HepG2 (cell line): ENCODE measurements around the gene SEC14L2. TPM values are rescaled to one million over a fixed set of nuclear protein-coding genes. Genes with fewer than 3 reads are reported as not detected.

Source experiments
- CEBPZ ChIP-seq: IDR thresholded peaks from 2 replicates; pipeline ENCODE4 v1.6.1; 2012; ENCODE audit warnings: low read length, improper control_type of control experiment
- CREM ChIP-seq, 2 experiments: sonication (generic) in 1 of 2; formaldehyde crosslinking in 1 of 2; IDR thresholded peaks; 2 replicates each; pipeline versions ENCODE4 v1.4.0 to v1.6.1; 2016 to 2020; ENCODE audit warnings: antibody characterized with exemption in 1 of 2, mild to moderate bottlenecking in 1 of 2, missing genetic modification reagents in 1 of 2
- HDAC6 ChIP-seq: fragments of 200-600 bp; sonication (generic); IDR thresholded peaks from 2 replicates; pipeline ENCODE4 v1.7.0; 2017; ENCODE audit warnings: mild to moderate bottlenecking, antibody characterized with exemption, low read length, low read depth
- IRF2 ChIP-seq: IDR thresholded peaks from 2 replicates; pipeline ENCODE4 v1.6.1; 2018; ENCODE audit warnings: missing genetic modification reagents, missing compliant biosample characterization
- MTF1 ChIP-seq: sonication (generic); formaldehyde crosslinking; IDR thresholded peaks from 2 replicates; pipeline ENCODE4 v1.5.0; 2020; ENCODE audit warnings: missing genetic modification reagents
- SKIL ChIP-seq: sonication (generic); formaldehyde crosslinking; IDR thresholded peaks from 2 replicates; pipeline ENCODE4 v1.8.0; 2022; ENCODE audit warnings: missing genetic modification reagents, mild to moderate bottlenecking, moderate library complexity, borderline replicate concordance
- SMAD1 ChIP-seq: sonication (generic); formaldehyde crosslinking; IDR thresholded peaks from 2 replicates; pipeline ENCODE4 v1.4.0; 2020; ENCODE audit warnings: missing genetic modification reagents, low read depth, mild to moderate bottlenecking, borderline replicate concordance
- ZBTB38 ChIP-seq: sonication (generic); formaldehyde crosslinking; IDR thresholded peaks from 2 replicates; pipeline ENCODE4 v1.5.1; 2020; ENCODE audit warnings: mild to moderate bottlenecking, missing genetic modification reagents
- ZNF160 ChIP-seq: sonication (generic); formaldehyde crosslinking; IDR thresholded peaks from 2 replicates; pipeline ENCODE4 v1.8.0; 2022; ENCODE audit warnings: mild to moderate bottlenecking, inconsistent platforms, missing genetic modification reagents
- ZNF17 ChIP-seq: sonication (generic); formaldehyde crosslinking; IDR thresholded peaks from 2 replicates; pipeline ENCODE4 v1.5.0; 2020; ENCODE audit warnings: mild to moderate bottlenecking, missing genetic modification reagents
- ZNF629 ChIP-seq: sonication (generic); formaldehyde crosslinking; conservative IDR thresholded peaks from 2 replicates; pipeline ENCODE4 v1.5.0; 2020; ENCODE audit warnings: missing genetic modification reagents
- ZNF687 ChIP-seq: sonication (generic); formaldehyde crosslinking; IDR thresholded peaks from 2 replicates; pipeline ENCODE4 v1.5.1; 2020; ENCODE audit warnings: mild to moderate bottlenecking, missing genetic modification reagents, moderate library complexity
- ZNF878 ChIP-seq: sonication (generic); formaldehyde crosslinking; IDR thresholded peaks from 2 replicates; pipeline ENCODE4 v1.8.1; 2023; ENCODE audit warnings: mild to moderate bottlenecking, missing genetic modification reagents, moderate library complexity
- polyA plus RNA-seq, 8 experiments: library from polyadenylated mRNA; depleted of rRNA in 3 of 8; stranded (reverse) in 7 of 8; unstranded in 1 of 8; fragments of >200 nt; fragmentation: Illumina TruSeq in 4 of 8; extraction: Trizol in 4 of 8; gene quantifications; 2 replicates each; pipeline versions ENCODE4 v1.2.1 to v1.2.3, GENCODE V29; 2011 to 2016; ENCODE audit warnings: low read depth in 4 of 8, missing spikeins in 1 of 8, mixed read lengths in 1 of 8; ENCODE audit not compliant: insufficient read depth in 1 of 8
- total RNA-seq, 5 experiments: library from RNA; depleted of rRNA; stranded (reverse); fragments of >200 nt; fragmentation: Illumina TruSeq; extraction: Trizol; gene quantifications; 2 replicates each; pipeline ENCODE4 v1.2.3, GENCODE V29; 2016; ENCODE audit warnings: low read depth in 1 of 5

Gene SEC14L2
- total and polyA plus RNA-seq, 2 of the 13 experiments (the other 11 are each of a cell fraction or from before 2014, with no cell fraction given), result 4.1 to 5.1 TPM

- TF ChIP-seq CEBPZ (no peak), ZNF629 (CRISPR knock-in tag) (peak; percentile 88), ZNF878 (CRISPR knock-in tag) (no peak), SMAD1 (no peak), MTF1 (no peak), SKIL (0 out of 2 replicates have a peak, but pooled peaks have one; percentile 15), CREM (IDR thresholded peaks at IDR 0.05) (no peak), CREM (CRISPR knock-in tag; IDR thresholded peaks at IDR 0.05) (no peak), HDAC6 (no peak), IRF2 (CRISPR knock-in tag) (no peak), ZNF687 (CRISPR knock-in tag) (no peak), ZBTB38 (peak; percentile 28; the same call in 1 of the 2 replicates), ZNF160 (CRISPR knock-in tag) (no peak), ZNF17 (CRISPR knock-in tag) (0 out of 2 replicates have a peak, but pooled peaks have one; percentile 5)
Measured at GRCh38 chr22:30424534-30425326, 27.9 kb downstream of the SEC14L2 start (continued).
